ENCODE results near the gene NUP43. TPM values are rescaled to one million over a fixed set of nuclear protein-coding genes. Genes with fewer than 3 reads are reported as not detected.
"Not testable (repeated sequence)": the region's sequence is repeated elsewhere in the genome, so short reads cannot be mapped to it uniquely, and the experiment has no call there.

NUP43 gene
- total RNA-seq, 1 donor from 2014 or later: 29.7 TPM

DNA sequence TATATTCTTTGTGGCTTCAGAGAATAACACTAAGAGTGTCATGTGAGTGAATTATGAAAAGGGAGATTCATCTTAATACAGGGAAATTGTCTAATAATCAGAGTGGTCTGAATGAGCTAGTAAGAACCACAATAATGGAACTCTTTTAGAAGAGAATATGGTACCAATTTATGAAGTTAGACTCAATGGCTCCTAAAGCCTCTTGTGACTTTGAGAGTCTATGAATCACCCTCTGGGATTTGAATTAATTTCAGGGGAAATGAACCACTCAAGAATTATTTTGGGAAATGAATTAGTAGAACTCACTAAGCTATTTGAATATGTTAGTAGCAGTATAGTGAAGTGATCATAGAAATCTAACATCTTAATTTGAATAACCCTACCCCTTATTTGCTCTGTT lies 17.5 kb upstream of the NUP43 start:
- no peak overlapping the region for H3K27ac ChIP-seq (replicated peaks)
- no peak overlapping the region for H3K4me3 ChIP-seq
- peaks cover 7% of the 10 kb centered on the region for H3K4me1 ChIP-seq
- H3K9me3 ChIP-seq (replicated peaks): peaks cover 12% of the 10 kb centered on the region
- H3K36me3 ChIP-seq: peaks cover 39% of the 10 kb centered on the region
- TF ChIP-seq, protein P1, sequence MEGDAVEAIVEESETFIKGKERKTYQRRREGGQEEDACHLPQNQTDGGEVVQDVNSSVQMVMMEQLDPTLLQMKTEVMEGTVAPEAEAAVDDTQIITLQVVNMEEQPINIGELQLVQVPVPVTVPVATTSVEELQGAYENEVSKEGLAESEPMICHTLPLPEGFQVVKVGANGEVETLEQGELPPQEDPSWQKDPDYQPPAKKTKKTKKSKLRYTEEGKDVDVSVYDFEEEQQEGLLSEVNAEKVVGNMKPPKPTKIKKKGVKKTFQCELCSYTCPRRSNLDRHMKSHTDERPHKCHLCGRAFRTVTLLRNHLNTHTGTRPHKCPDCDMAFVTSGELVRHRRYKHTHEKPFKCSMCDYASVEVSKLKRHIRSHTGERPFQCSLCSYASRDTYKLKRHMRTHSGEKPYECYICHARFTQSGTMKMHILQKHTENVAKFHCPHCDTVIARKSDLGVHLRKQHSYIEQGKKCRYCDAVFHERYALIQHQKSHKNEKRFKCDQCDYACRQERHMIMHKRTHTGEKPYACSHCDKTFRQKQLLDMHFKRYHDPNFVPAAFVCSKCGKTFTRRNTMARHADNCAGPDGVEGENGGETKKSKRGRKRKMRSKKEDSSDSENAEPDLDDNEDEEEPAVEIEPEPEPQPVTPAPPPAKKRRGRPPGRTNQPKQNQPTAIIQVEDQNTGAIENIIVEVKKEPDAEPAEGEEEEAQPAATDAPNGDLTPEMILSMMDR (IDR thresholded peaks at IDR 0.05; ENCODE audit: borderline replicate concordance): no peak
- no peak for DNase-seq
- intact Hi-C loops (cut with micrococcal nuclease): no loop called here
- H3K27me3 ChIP-seq (ENCODE audit: low read depth): no peaks in the 10 kb centered on the region

DNA sequence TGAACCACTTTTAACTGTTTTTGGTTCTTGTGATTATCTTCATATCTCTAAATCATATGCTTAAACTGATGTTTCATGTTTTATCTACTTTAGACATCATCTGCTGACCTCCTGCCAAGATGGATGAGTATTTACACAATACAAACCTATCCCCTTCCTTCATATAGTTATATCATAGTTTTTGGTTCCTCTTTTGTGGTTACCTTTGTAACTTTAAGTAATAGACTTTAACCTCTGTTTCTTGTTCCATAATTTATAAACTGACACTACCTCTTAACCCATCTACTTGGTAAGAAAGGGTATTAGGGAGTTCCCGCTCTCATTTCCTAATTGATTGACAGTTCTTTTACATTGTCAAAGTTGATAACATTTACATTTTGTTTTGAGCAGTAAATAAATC lies 15.1 kb upstream of the NUP43 start:
- intact Hi-C loops (cut with micrococcal nuclease): no loop called here
- Histone ChIP-seq H3K4me1 (peaks cover 21% of the 10 kb centered on the region), H3K9me3 (replicated peaks) (peaks cover 10% of the 10 kb centered on the region), H3K27me3 (ENCODE audit: low read depth) (no peaks in the 10 kb centered on the region), H3K4me3 (no peak overlapping the region), H3K36me3 (peaks cover 26% of the 10 kb centered on the region), H3K27ac (replicated peaks) (no peak overlapping the region)
- DNase-seq: no peak
- TF ChIP-seq, protein P1 (IDR thresholded peaks at IDR 0.05; ENCODE audit: borderline replicate concordance): no peak

DNA sequence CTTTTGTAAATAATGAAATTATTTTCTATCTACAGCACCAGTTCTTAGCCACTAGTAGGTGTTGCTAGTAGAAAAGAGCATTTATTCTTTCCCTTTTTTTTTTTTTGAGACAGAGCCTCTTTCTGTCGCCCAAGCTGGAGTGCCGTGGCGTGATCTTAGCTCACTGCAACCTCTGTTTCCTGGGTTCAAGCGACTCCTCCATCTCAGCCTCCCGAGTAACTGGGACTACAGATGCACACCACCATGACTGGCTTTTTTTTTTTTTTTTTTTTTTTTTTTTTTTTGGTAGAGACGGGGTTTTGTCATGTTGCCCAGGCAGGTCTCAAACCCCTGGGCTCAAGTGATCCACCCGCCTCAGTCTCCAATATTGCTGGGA lies 9.9 kb upstream of the NUP43 start:
- DNase-seq: no peak
- H3K27ac ChIP-seq (replicated peaks): peak overlapping the region; percentile 56
- H3K9me3 ChIP-seq (replicated peaks): no peaks in the 10 kb centered on the region
- H3K36me3 ChIP-seq: peaks cover 14% of the 10 kb centered on the region
- H3K4me1 ChIP-seq: peaks cover 52% of the 10 kb centered on the region
- TF ChIP-seq, protein P1 (IDR thresholded peaks at IDR 0.05; ENCODE audit: borderline replicate concordance): no peak
- no peak overlapping the region for H3K4me3 ChIP-seq
- no peaks in the 10 kb centered on the region for H3K27me3 ChIP-seq (ENCODE audit: low read depth)
- intact Hi-C loops (cut with micrococcal nuclease): no loop called here

DNA sequence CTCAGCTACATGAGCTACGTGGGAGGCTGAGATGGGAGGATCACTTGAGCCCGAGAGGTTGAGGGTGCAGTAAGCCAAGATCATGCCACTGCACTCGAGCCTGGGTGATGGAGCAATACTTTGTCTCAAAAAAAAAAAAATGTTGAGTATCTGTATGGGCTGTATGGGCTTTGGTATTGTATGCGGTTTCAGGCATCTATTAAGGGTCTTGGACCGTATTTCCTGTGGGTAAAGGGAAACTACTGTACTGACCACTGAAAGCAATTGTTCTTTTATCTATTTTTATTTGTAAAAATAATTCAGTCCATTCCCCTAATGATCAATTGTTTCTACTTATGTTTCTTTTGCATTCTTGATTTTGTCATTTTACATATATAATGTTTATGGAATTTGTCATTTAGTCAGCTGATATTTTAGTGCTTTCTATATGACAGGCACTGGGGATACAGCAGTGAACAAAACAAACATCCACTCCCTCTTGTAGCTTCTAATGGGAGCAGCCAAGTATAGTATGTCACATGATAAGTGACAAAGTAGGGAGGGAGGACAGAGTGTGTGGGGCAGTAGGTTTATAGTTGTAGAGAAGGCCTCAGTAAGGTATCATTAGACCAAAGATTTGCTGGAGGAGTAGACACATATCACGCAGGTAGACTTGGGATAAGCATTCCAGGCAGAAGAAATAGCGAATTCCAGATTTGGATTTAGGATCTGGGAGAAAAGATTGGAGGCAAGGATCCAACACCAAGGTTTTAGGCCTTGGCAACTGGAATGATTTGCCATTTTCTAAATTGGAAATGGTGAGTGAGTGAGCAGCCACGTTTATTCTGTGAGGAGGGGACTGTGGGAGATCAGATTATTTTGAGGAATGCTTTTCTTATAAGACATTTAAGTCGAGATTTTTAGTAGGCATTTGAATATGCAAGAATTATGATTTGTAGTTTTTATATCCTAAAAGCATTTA lies 9.3 kb upstream of the NUP43 start:
- Histone ChIP-seq H3K4me3 (no peak overlapping the region), H3K36me3 (peaks cover 12% of the 10 kb centered on the region), H3K9me3 (replicated peaks) (no peaks in the 10 kb centered on the region), H3K27me3 (ENCODE audit: low read depth) (no peaks in the 10 kb centered on the region), H3K4me1 (peaks cover 59% of the 10 kb centered on the region), H3K27ac (replicated peaks) (peak overlapping the region; percentile 56)
- DNase-seq: no peak
- intact Hi-C loops (cut with micrococcal nuclease): no loop called here
- TF ChIP-seq, protein P1 (IDR thresholded peaks at IDR 0.05; ENCODE audit: borderline replicate concordance): no peak

DNA sequence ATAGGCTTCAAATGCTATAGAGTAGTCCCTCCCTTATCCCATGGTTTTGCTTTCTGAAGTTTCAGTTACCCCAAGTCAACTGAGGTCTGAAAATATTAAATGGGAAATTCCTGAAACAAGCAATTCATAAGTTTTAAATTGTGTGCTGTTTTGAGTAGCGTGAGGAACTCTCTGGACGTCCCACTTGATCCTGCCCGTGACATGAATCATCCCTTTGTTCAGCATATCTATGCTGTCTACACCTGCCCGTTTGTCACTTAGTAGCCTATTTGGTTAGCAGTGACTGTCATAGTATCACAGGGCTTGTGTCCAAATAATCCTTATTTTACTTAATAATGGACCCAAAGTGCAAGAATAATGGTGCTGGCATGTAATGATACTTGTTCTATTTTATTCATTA lies 8.2 kb upstream of the NUP43 start:
- H3K27me3 ChIP-seq (ENCODE audit: low read depth): no peaks in the 10 kb centered on the region
- TF ChIP-seq, protein P1 (IDR thresholded peaks at IDR 0.05; ENCODE audit: borderline replicate concordance): no peak
- DNase-seq: no peak
- H3K4me3 ChIP-seq: no peak overlapping the region
- H3K36me3 ChIP-seq: peaks cover 1% of the 10 kb centered on the region
- no peak overlapping the region for H3K27ac ChIP-seq (replicated peaks)
- H3K4me1 ChIP-seq: peaks cover 69% of the 10 kb centered on the region
- no peaks in the 10 kb centered on the region for H3K9me3 ChIP-seq (replicated peaks)
- intact Hi-C loops (cut with micrococcal nuclease): no loop called here

DNA sequence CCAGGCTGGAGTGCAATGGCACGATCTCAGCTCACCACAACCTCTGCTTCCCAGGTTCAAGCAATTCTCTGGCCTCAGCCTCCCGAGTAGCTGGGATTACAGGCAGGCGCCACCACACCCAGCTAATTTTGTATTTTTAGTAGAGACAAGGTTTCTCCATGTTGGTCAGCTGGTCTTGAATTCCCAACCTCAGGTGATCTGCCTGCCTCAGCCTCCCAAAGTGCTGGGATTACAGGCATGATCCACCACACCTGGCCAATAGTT lies 7.0 kb upstream of the NUP43 start:
- H3K4me3 ChIP-seq; H3K27ac ChIP-seq (replicated peaks); H3K27me3 ChIP-seq (ENCODE audit: low read depth); DNase-seq; H3K9me3 ChIP-seq (replicated peaks); intact Hi-C loops (cut with micrococcal nuclease); H3K36me3 ChIP-seq: not testable (repeated sequence)
- H3K4me1 ChIP-seq: peaks cover 69% of the 10 kb centered on the region

All from left ventricle myocardium inferior (tissue), 1 donor.